ENCODE data around the gene SRRM1. TPM values are rescaled to one million over a fixed set of nuclear protein-coding genes. Genes with fewer than 3 reads are reported as not detected.

Gene SRRM1
- total and polyA plus RNA-seq, 9 of the 15 experiments (the other 6 are each of a cell fraction or from before 2014, with no cell fraction given), result 54.5 to 268 (median 115) TPM

- TF ChIP-seq TCF7L2 (IDR thresholded peaks at IDR 0.05; ENCODE audit: low read depth, low read length) (no peak), SMC3 (conservative IDR thresholded peaks at IDR 0.05; ENCODE audit: insufficient read depth, low read depth, low read length) (no peak), SMARCA4 (IDR thresholded peaks at IDR 0.05) (peak; percentile 65; the same call in 1 of the 2 replicates), ZC3H4 (CRISPR knock-in tag; IDR thresholded peaks at IDR 0.05; ENCODE audit: borderline replicate concordance) (no peak), KAT2B (IDR thresholded peaks at IDR 0.05; ENCODE audit: low read depth, low read length) (no peak), JUNB (CRISPR knock-in tag; conservative IDR thresholded peaks at IDR 0.05) (0 out of 2 replicates have a peak, but pooled peaks have one; percentile 16), POLR2H (tag; IDR thresholded peaks at IDR 0.05; ENCODE audit: low read depth) (peak; percentile 96), POLR2G (IDR thresholded peaks at IDR 0.05; ENCODE audit: low read depth, low read length) (peak; percentile 95), SUPT5H (IDR thresholded peaks at IDR 0.05) (peak; percentile 98), PRPF4 (IDR thresholded peaks at IDR 0.05; ENCODE audit: insufficient read depth, low read depth, low read length, poor library complexity, severe bottlenecking) (no peak), ZNF644 (tag; IDR thresholded peaks at IDR 0.05; ENCODE audit: low read depth) (no peak), ATF3 (IDR thresholded peaks at IDR 0.05) (peak; percentile 41; the same call in 1 of the 2 replicates), ATF3 (CRISPR knock-in tag; conservative IDR thresholded peaks at IDR 0.05) (peak; percentile 77), PHTF2 (CRISPR knock-in tag; IDR thresholded peaks at IDR 0.05) (no peak), TEAD2 (tag; IDR thresholded peaks at IDR 0.05) (no peak), BHLHE40 (IDR thresholded peaks at IDR 0.05; ENCODE audit: low read length) (peak; percentile 99), ZNF23 (CRISPR knock-in tag; IDR thresholded peaks at IDR 0.05) (no peak), THAP7 (CRISPR knock-in tag; IDR thresholded peaks at IDR 0.05) (no peak), REST (IDR thresholded peaks at IDR 0.05; ENCODE audit: borderline replicate concordance) (no peak), REST (CRISPR knock-in tag; IDR thresholded peaks at IDR 0.05; ENCODE audit: low read depth) (peak; percentile 37; the same call in 1 of the 2 replicates)
Observed at GRCh38 chr1:24642481-24643362, at the start of gene SRRM1 (continued).
